SK-N-MC (cell line): Measurements from ENCODE around the gene MB21D2.

Experiments
- DNase-seq: peaks from one replicate; pipeline ENCODE4 v3.0.0-alpha.2; 2011; ENCODE audit warnings: low read depth, low spot score
- H3K27ac ChIP-seq: fragments of 200-600 bp; sonication (generic); 2 replicates; pipeline ENCODE4 v1.5.1; 2016; ENCODE audit warnings: mixed run types
- H3K36me3 ChIP-seq: fragments of 200-600 bp; sonication (generic); 2 replicates; pipeline ENCODE4 v1.6.1; 2017; ENCODE audit warnings: antibody characterized with exemption, low read length, mixed read lengths; ENCODE audit not compliant: insufficient read depth
- H3K4me3 ChIP-seq: fragments of 200-600 bp; sonication (generic); 2 replicates; pipeline ENCODE4 v1.5.1; 2016
- H3K9ac ChIP-seq: fragments of 200-600 bp; sonication (generic); 2 replicates; pipeline ENCODE4 v1.8.0; 2017; ENCODE audit warnings: mixed run types, mixed read lengths; ENCODE audit not compliant: insufficient read length
- H3K9me3 ChIP-seq: fragments of 200-600 bp; sonication (generic); 2 replicates; pipeline ENCODE4 v1.6.1; 2017; ENCODE audit warnings: low read depth, mild to moderate bottlenecking, antibody characterized with exemption, low read length, moderate library complexity, mixed read lengths
- EZH2 ChIP-seq: fragments of 200-600 bp; sonication (generic); IDR thresholded peaks from one replicate; pipeline ENCODE4 v1.6.1; 2017; ENCODE audit warnings: antibody characterized with exemption
- FOXP2 ChIP-seq: optimal IDR thresholded peaks from 2 replicates; pipeline ENCODE3; 2011; ENCODE audit warnings: mild to moderate bottlenecking, moderate library complexity; ENCODE audit not compliant: insufficient read depth; ENCODE audit errors: extremely low read length, control extremely low read depth
- POLR2AphosphoS5 ChIP-seq: IDR thresholded peaks from 2 replicates; pipeline ENCODE4 v1.6.1; 2012; ENCODE audit warnings: mild to moderate bottlenecking, low read depth, low read length, borderline replicate concordance

MB21D2 gene

DNA sequence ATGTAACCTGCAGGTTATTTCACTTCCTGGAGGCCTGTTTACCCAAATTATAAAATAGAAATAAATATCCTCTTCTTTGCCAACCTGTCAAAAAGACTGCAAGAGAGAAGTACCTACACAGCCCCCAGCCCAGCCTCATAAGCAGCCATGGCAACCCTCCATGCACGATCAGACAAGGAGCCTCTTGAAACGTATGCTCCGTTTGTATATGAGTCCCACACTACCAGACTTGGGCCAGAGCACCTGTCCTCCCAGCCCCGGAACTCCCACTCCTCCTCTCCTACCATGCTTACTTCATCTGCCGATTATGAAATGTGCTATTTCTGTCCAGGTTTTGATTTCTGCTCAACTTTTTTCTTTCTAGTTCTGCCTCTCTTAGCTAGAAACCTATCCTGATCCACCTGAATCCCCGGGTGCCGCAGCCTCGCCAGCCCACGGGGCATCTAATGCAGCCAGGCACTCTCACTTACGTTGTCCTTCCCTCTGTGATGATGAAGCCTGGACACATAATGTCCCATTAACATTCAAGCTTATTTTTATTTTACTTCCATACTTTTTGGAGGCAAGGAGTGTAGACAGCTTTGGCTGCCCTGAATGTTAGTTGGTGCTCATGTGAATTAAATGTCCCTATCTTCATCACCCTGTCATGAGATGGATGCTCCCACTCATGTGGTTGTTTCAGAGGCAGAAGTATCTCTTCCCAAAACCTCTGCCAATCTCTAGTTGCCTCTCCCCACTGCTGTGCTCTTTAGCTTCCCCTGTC is 73.8 kb downstream of the MB21D2 start:
- Histone ChIP-seq H3K9ac (no peak overlapping the region), H3K4me3 (no peak overlapping the region), H3K27ac (no peak overlapping the region), H3K36me3 (no peaks in the 10 kb centered on the region), H3K9me3 (no peaks in the 10 kb centered on the region)
- TF ChIP-seq POLR2AphosphoS5 (no peak), EZH2 (no peak), FOXP2 (no peak)
- no peak for DNase-seq

DNA sequence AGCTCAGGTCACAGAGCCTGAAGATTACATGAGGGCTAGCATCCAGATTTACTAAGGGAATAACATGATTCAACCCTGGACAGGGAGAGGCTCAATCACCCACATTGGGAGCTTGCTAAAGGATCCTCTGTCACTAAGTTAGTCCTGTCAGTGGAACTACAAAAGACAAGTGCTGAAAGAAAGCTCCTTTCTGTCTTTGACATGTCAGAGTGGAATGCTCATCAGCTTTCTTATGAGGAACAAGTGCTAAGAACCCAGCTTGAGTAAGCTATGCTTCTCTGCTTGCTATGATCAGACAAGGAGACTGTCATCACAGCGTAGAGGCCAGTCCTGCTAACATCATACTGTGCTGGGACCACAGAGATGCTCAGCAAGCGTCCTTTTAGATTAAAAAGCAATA is 74.5 kb downstream of the MB21D2 start:
- TF ChIP-seq EZH2, result no peak

DNA sequence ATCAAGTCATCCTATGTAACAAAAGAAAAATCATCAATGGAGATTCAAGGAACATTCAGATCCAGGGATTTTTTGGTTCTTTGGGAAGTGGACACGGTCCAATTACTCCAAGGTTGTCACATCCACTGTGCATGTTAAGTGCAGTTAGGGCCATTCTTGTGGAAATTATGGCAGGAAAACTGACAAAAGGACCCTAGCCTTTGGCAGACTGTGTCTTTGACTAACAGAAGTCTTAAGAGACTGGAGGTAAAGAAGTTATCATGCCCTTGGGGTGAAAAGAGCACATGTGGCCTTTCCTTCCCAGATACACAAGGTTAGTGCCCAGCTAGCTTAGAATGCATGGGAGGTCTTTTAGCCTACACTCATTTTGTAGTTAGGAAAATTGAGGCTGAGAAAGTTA is 74.9 kb downstream of the MB21D2 start:
- Histone ChIP-seq H3K36me3 (no peaks in the 10 kb centered on the region), H3K9me3 (no peaks in the 10 kb centered on the region), H3K27ac (no peak overlapping the region), H3K4me3 (no peak overlapping the region), H3K9ac (no peak overlapping the region)
- DNase-seq, result no peak
- no peak for TF ChIP-seq EZH2
- TF ChIP-seq FOXP2, result no peak
- no peak for TF ChIP-seq POLR2AphosphoS5

More for the DNA sequence above, 74.5 kb downstream of the MB21D2 start:
- H3K4me3 ChIP-seq, result no peak overlapping the region
- H3K9me3 ChIP-seq, result no peaks in the 10 kb centered on the region
- no peaks in the 10 kb centered on the region for H3K36me3 ChIP-seq
- no peak for DNase-seq
- H3K27ac ChIP-seq, result no peak overlapping the region
- no peak overlapping the region for H3K9ac ChIP-seq

- H3K9ac ChIP-seq, result no peak overlapping the region
- H3K36me3 ChIP-seq, result no peaks in the 10 kb centered on the region
- H3K27ac ChIP-seq, result no peak overlapping the region
- TF ChIP-seq FOXP2, result no peak
- no peak for TF ChIP-seq EZH2
- TF ChIP-seq POLR2AphosphoS5, result no peak
- DNase-seq, result no peak
- no peaks in the 10 kb centered on the region for H3K9me3 ChIP-seq
- no peak overlapping the region for H3K4me3 ChIP-seq
Observed at GRCh38 chr3:192842138-192842537, 75.5 kb downstream of the MB21D2 start.

DNA sequence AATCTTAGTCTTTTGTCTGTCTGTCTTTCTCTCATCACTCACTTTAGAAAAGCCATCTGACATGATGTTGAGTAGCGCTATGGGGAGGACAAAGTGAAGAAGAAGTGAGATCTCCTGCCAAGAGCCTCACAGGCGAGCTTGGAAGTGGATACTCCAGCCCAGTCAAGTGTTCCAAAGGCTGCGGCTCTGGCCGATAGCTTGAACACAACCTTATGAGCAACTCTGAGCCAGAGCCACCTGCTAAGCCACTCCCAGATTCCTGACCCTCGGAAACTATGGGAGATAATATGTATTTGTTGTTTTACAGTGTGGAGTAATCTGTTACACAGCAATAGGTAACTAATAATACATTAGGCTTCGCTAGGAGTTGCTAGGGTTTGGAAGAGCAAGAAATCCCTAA is 76.2 kb downstream of the MB21D2 start:
- H3K9me3 ChIP-seq, result no peaks in the 10 kb centered on the region
- TF ChIP-seq EZH2, result no peak
- no peak for DNase-seq
- no peak overlapping the region for H3K9ac ChIP-seq
- no peak overlapping the region for H3K4me3 ChIP-seq
- no peak overlapping the region for H3K27ac ChIP-seq
- H3K36me3 ChIP-seq, result no peaks in the 10 kb centered on the region

- no peak overlapping the region for H3K9ac ChIP-seq
- H3K36me3 ChIP-seq, result no peaks in the 10 kb centered on the region
- TF ChIP-seq EZH2 (no peak), FOXP2 (no peak), POLR2AphosphoS5 (no peak)
- H3K9me3 ChIP-seq, result no peaks in the 10 kb centered on the region
- H3K4me3 ChIP-seq, result no peak overlapping the region
- no peak overlapping the region for H3K27ac ChIP-seq
- no peak for DNase-seq
Observed at GRCh38 chr3:192840143-192840836, 77.4 kb downstream of the MB21D2 start.

- H3K9ac ChIP-seq, result no peak overlapping the region
Observed at GRCh38 chr3:192835818-192836815, 81.5 kb downstream of the MB21D2 start.

GRCh38 chr3:192834428-192834827 is 83.2 kb downstream of the MB21D2 start:
- Histone ChIP-seq H3K9ac (no peak overlapping the region), H3K4me3 (no peak overlapping the region), H3K27ac (no peak overlapping the region), H3K9me3 (no peaks in the 10 kb centered on the region), H3K36me3 (no peaks in the 10 kb centered on the region)
- TF ChIP-seq EZH2 (no peak), POLR2AphosphoS5 (no peak), FOXP2 (no peak)
- no peak for DNase-seq

More at GRCh38 chr3:192835818-192836815, 81.5 kb downstream of the MB21D2 start:
- no peak for DNase-seq
- H3K36me3 ChIP-seq, result no peaks in the 10 kb centered on the region
- H3K27ac ChIP-seq, result no peak overlapping the region
- H3K9me3 ChIP-seq, result no peaks in the 10 kb centered on the region
- no peak overlapping the region for H3K4me3 ChIP-seq
- TF ChIP-seq EZH2, result no peak
- no peak for TF ChIP-seq POLR2AphosphoS5
- TF ChIP-seq FOXP2, result no peak
